COR-L47 (cell line): ENCODE measurements around the gene TXNDC11.

Experiments
- DNase-seq: peaks from one replicate; lab custom pipeline; 2025; lab: John Stamatoyannopoulos, UW

TXNDC11 gene

DNA sequence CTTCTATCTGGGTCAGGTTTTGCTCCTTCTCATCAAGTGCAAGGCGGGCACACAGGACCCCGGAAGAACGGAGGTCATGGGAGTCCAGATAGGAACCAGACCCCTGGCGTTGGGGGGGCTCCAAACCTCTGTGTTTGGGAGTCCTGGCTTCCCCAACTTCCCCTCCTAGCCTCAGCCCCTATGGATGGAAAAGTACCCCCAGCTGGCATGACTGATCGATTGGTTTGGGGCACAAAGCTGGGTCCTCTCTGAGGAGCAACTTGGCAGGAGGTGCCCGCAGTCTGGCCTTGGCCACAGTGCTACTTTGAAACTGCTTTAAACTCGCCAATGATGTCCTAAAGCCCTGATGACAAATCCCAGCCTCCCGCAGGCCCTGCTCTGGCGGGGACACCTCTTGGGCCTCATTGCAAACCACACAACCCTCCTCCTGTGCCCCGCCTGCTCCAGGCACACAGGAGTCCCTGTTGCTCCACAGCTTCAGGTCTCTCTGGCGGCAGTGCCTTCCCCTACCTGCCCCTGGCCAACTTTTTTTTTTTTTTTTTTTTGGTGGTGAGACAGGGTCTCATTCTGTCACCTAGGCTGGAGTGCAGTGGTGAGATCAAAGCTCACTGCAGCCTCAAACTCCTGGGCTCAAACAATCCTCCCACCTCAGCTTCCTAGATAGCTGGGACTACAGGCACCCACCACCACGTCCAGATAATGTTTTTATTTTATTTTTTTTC is 112.5 kb downstream of the TXNDC11 start:
- no peak for DNase-seq
